GM12878 (cell line): ENCODE measurements around the gene CDC42BPA. TPM values are rescaled to one million over a fixed set of nuclear protein-coding genes. Genes with fewer than 3 reads are reported as not detected.

Experiments
- ATAC-seq: fragments of 200-7000 bp; cut with Tn5 transposase; 3 replicates; pipeline ENCODE4 v1.9.1; 2020; ENCODE audit warnings: mild to moderate bottlenecking, moderate library complexity
- BruUV-seq: library from RNA; stranded (reverse); fragments of 400-500 nt; replicated peaks from 2 replicates; lab custom pipeline; 2021; lab: Mats Ljungman, UMichigan
- CTCF ChIA-PET: fragments of 300-600 bp; sonication (Branson Sonifier 250); formaldehyde crosslinking; extraction: SDS; loops from one replicate; lab custom pipeline; 2021; ENCODE audit warnings: inconsistent platforms; lab: Yijun Ruan, JAX
- POLR2A ChIA-PET: fragments of 350-600 bp; formaldehyde crosslinking; extraction: SDS; loops from one replicate; lab custom pipeline; 2021; ENCODE audit warnings: inconsistent platforms; lab: Charles Lee
- RAD21 ChIA-PET: fragments of 300-600 bp; sonication (Branson Sonifier 250); formaldehyde crosslinking; loops from one replicate; lab custom pipeline; 2023; ENCODE audit warnings: antibody characterized with exemption; ENCODE audit not compliant: unreplicated experiment; lab: Charles Lee
- SMC1A ChIA-PET: fragments of 300-600 bp; sonication (Branson Sonifier 250); formaldehyde crosslinking; loops from one replicate; lab custom pipeline; 2023; ENCODE audit not compliant: unreplicated experiment, uncharacterized antibody; lab: Charles Lee
- DNase-seq: peaks from one replicate; pipeline ENCODE4 v3.0.0-alpha.2; 2011; ENCODE audit warnings: low read depth, low spot score
- FAIRE-seq: peaks from 3 replicates; lab custom pipeline; 2011; peaks lifted over from hg19 to GRCh38; lab: Jason Lieb, UNC
- H2AFZ ChIP-seq: 2 replicates; pipeline ENCODE4 v1.6.0; 2011; ENCODE audit warnings: low read depth, low read length, control low read depth; ENCODE audit not compliant: control insufficient read depth
- H3K27ac ChIP-seq: 2 replicates; pipeline ENCODE4 v1.5.1; 2011; ENCODE audit warnings: control low read depth; ENCODE audit not compliant: control insufficient read depth, insufficient read depth
- H3K27me3 ChIP-seq, 2 experiments: replicated peaks in 1 of 2; 2 replicates each; pipeline versions ENCODE4 v1.6.0 to v1.6.1; 2011; ENCODE audit warnings: low read length in 1 of 2; ENCODE audit not compliant: control insufficient read depth in 2 of 2, insufficient read depth in 2 of 2
- H3K36me3 ChIP-seq, 2 experiments: 2 replicates each; pipeline ENCODE4 v1.5.1; 2011; ENCODE audit warnings: low read length in 1 of 2; ENCODE audit not compliant: control insufficient read depth in 2 of 2, insufficient read depth in 2 of 2
- H3K4me1 ChIP-seq: 2 replicates; pipeline ENCODE4 v1.6.1; 2011; ENCODE audit warnings: mild to moderate bottlenecking, low read length, moderate library complexity, mixed read lengths; ENCODE audit not compliant: control insufficient read depth, insufficient read depth
- H3K4me2 ChIP-seq: 2 replicates; pipeline ENCODE4 v1.6.0; 2011; ENCODE audit warnings: control low read depth; ENCODE audit not compliant: control insufficient read depth, insufficient read depth
- H3K4me3 ChIP-seq: fragments of 200-600 bp; sonication (generic); 2 replicates; pipeline ENCODE4 v1.5.1; 2016
- H3K79me2 ChIP-seq: 2 replicates; pipeline ENCODE4 v1.6.0; 2011; ENCODE audit warnings: low read length; ENCODE audit not compliant: control insufficient read depth, insufficient read depth
- H3K9ac ChIP-seq: 2 replicates; pipeline ENCODE4 v1.8.0; 2011; ENCODE audit warnings: low read length, control low read depth, mixed read lengths; ENCODE audit not compliant: control insufficient read depth, insufficient read depth
- H3K9me3 ChIP-seq: replicated peaks from 3 replicates; pipeline ENCODE4 v1.5.1; 2011; ENCODE audit warnings: mild to moderate bottlenecking, low read length; ENCODE audit not compliant: control insufficient read depth, insufficient read depth
- H4K20me1 ChIP-seq: 2 replicates; pipeline ENCODE4 v1.6.0; 2011; ENCODE audit not compliant: control insufficient read depth, insufficient read depth
- CBFB ChIP-seq: IDR thresholded peaks from 2 replicates; pipeline ENCODE4 v1.6.1; 2016; ENCODE audit warnings: antibody characterized with exemption, low read depth
- CREB1 ChIP-seq: IDR thresholded peaks from 2 replicates; pipeline ENCODE4 v1.6.1; 2012; ENCODE audit warnings: low read depth, mild to moderate bottlenecking, inconsistent platforms
- FOS ChIP-seq: IDR thresholded peaks from 3 replicates; pipeline ENCODE4 v1.6.1; 2011; ENCODE audit warnings: borderline replicate concordance; ENCODE audit not compliant: insufficient read length; ENCODE audit errors: extremely low read depth
- MTA3 ChIP-seq: IDR thresholded peaks from 2 replicates; pipeline ENCODE4 v1.6.1; 2012; ENCODE audit warnings: low read length, inconsistent platforms, borderline replicate concordance
- NFIC ChIP-seq: IDR thresholded peaks from 2 replicates; pipeline ENCODE4 v1.6.1; 2012; ENCODE audit warnings: low read depth, mild to moderate bottlenecking, inconsistent platforms, low read length, moderate library complexity
- NRF1 ChIP-seq: conservative IDR thresholded peaks from 2 replicates; pipeline ENCODE4 v1.6.1; 2011; ENCODE audit warnings: mild to moderate bottlenecking, low read depth, low read length, improper control_type of control experiment
- POLR2AphosphoS5 ChIP-seq: IDR thresholded peaks from 2 replicates; pipeline ENCODE4 v1.6.1; 2011; ENCODE audit warnings: mild to moderate bottlenecking, low read length, inconsistent platforms
- SIX5 ChIP-seq: IDR thresholded peaks from 2 replicates; pipeline ENCODE4 v1.6.1; 2011; ENCODE audit warnings: mild to moderate bottlenecking, low read depth, low read length, moderate library complexity; ENCODE audit not compliant: severe bottlenecking
- SMAD5 ChIP-seq: IDR thresholded peaks from 2 replicates; pipeline ENCODE4 v1.6.1; 2016; ENCODE audit warnings: antibody characterized with exemption, low read depth
- SUPT20H ChIP-seq: IDR thresholded peaks from 2 replicates; pipeline ENCODE4 v1.6.1; 2011; ENCODE audit warnings: low read depth, mild to moderate bottlenecking, low read length, moderate library complexity, borderline replicate concordance; ENCODE audit not compliant: control insufficient read depth
- TCF7 ChIP-seq: IDR thresholded peaks from 2 replicates; pipeline ENCODE4 v1.6.1; 2014; ENCODE audit warnings: antibody characterized with exemption, borderline replicate concordance
- WRNIP1 ChIP-seq: IDR thresholded peaks from 2 replicates; pipeline ENCODE4 v1.6.1; 2011; ENCODE audit warnings: low read depth, low read length, improper control_type of control experiment, borderline replicate concordance
- YBX1 ChIP-seq: fragments of 450-650 bp; IDR thresholded peaks from 2 replicates; pipeline ENCODE4 v1.6.1; 2016; ENCODE audit warnings: antibody characterized with exemption
- ZNF24 ChIP-seq: fragments of 450-650 bp; IDR thresholded peaks from 2 replicates; pipeline ENCODE4 v1.6.1; 2017; ENCODE audit warnings: antibody characterized with exemption, mild to moderate bottlenecking
- WGBS: methylation state at CpG from one replicate; pipeline ENCODE4 v1.1.6; 2016; ENCODE audit warnings: low lambda C conversion rate; ENCODE audit not compliant: insufficient replicate concordance, insufficient coverage; ENCODE audit errors: missing lambda C conversion rate; 5-methylcytosine and 5-hydroxymethylcytosine counted together
- in situ Hi-C: fragments of 300-500 bp; cut with MboI; formaldehyde crosslinking; loops from 9 replicates; pipeline ENCODE4 v1.14.3; 2018; ENCODE audit warnings: mixed read lengths
- intact Hi-C: fragments of 100-400 bp; cut with micrococcal nuclease; formaldehyde crosslinking; loops from one replicate; pipeline ENCODE4 v1.14.2; 2022; ENCODE audit not compliant: unreplicated experiment
- polyA plus RNA-seq, 11 experiments: library from polyadenylated mRNA; depleted of rRNA in 4 of 11; unstranded in 6 of 11; stranded (reverse) in 5 of 11; fragments of >200 nt; fragmentation: Nextera tagmentation in 4 of 11; fragmentation: Illumina TruSeq in 1 of 11; extraction: Ambion mirVana in 4 of 11; extraction: Trizol in 1 of 11; gene quantifications; 1 replicate in 1 of 11; 2 replicates in 10 of 11; pipeline versions ENCODE4 v1.2.1 to v1.2.3, GENCODE V29; 2011 to 2016; ENCODE audit warnings: inconsistent platforms in 2 of 11, missing spikeins in 2 of 11, low read depth in 1 of 11
- total RNA-seq, 4 experiments: library from RNA; depleted of rRNA in 3 of 4; stranded (reverse); fragments of >200 nt in 3 of 4; fragmentation: Illumina TruSeq in 1 of 4; extraction: Trizol in 1 of 4; gene quantifications; 2 replicates each; pipeline versions ENCODE4 v1.2.1 to v1.2.3, GENCODE V29; 2013 to 2021
- TF ChIP-seq, protein P1 (sequence below): fragments of 450-650 bp; IDR thresholded peaks from 2 replicates; pipeline ENCODE4 v1.6.1; 2016; ENCODE audit warnings: mild to moderate bottlenecking
- TF ChIP-seq, protein P2 (sequence below): IDR thresholded peaks from 2 replicates; pipeline ENCODE4 v1.6.1; 2011; ENCODE audit warnings: borderline replicate concordance, low read depth, mild to moderate bottlenecking, moderate library complexity, mixed read lengths, low read length; ENCODE audit not compliant: insufficient read depth; ENCODE audit errors: extremely low read length

Gene CDC42BPA
- total and polyA plus RNA-seq, 10 of the 15 experiments (the other 5 are each of a cell fraction or from before 2014, with no cell fraction given) = 0.02 to 0.52 (median 0.10) TPM

DNA sequence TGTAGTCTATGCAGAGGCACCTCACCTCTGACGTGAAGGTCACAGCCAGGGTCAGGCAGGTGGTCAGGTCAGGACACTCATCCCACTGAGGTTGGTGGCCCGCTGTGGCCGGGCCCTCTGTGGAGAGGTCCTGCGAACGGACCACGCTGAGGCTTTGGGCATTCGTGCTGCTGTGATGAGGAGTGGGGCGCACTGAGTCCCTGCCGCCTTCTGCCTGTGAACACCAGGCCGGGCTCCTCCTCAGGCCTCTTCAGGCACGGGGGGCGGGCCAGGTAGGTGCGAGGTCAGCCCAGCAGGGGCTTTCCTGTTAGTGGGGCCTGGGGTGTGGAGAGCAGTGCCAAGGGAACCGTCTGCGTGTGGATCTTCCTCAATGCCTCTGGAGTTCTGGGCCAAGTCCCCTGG, 339.2 kb downstream of the CDC42BPA start:
- ATAC-seq = no peak
- WGBS = 79% methylated on average over 15 of the region's 15 CpGs
- SMC1A ChIA-PET = no interaction called here
- CTCF ChIA-PET = no interaction called here
- Histone ChIP-seq H4K20me1 (no peaks in the 10 kb centered on the region), H3K27ac (no peak overlapping the region), H3K4me1 (no peaks in the 10 kb centered on the region), H3K4me2 (no peak overlapping the region), H3K9me3 (no peaks in the 10 kb centered on the region), H3K79me2 (no peaks in the 10 kb centered on the region), H3K9ac (no peak overlapping the region), H3K4me3 (no peak overlapping the region), H2AFZ (no peak overlapping the region), H3K36me3 (peaks cover 0 to 2% of the 10 kb centered on the region in 2 experiments; a peak in 2 of 4 replicates), H3K27me3 (no peaks in the 10 kb centered on the region)
- POLR2A ChIA-PET = no interaction called here
- intact Hi-C loops (no loop called here), in situ Hi-C loops (no loop called here)
- FAIRE-seq = no peak
- TF ChIP-seq YBX1 (no peak), NRF1 (no peak)
- BruUV-seq = no TSS peak
- no peak for DNase-seq
- RAD21 ChIA-PET = no interaction called here

DNA sequence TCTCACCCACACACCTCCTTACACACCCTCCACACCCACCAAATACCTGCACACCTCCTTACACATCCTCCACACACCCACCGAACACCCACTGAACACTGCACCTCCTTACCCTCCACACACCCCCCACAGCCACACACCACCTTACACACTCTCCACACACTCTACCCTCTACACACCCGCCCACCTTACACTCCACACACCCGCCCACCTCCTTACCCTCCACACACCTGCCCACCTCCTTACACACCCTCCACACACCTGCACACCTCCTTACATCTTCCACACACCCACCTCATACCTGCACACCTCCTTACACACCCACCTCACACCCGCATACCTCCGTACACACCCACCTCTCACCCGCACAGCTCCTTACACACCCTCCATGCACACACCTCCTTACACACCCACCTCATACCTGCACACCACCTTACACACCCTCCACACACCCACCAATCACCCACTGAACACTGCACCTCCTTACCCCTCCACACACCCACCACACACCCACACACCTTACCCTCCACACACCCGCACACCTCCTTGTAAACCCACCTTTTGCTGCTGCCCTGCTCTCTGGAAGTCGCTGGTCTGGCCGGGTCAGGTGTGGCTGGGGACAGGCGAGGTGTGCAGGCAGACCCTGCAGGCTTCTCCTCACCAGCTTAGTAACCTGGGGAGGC, 339.7 kb downstream of the CDC42BPA start:
- DNase-seq = no peak
- H3K27ac ChIP-seq = no peak overlapping the region
- no peaks in the 10 kb centered on the region for H4K20me1 ChIP-seq
- ATAC-seq = no peak
- no peak overlapping the region for H2AFZ ChIP-seq
- no peak for FAIRE-seq
- no TSS peak for BruUV-seq
- H3K4me1 ChIP-seq = no peaks in the 10 kb centered on the region
- 86% methylated on average over 8 of the region's 10 CpGs for WGBS
- ChIA-PET CTCF (no interaction called here), POLR2A (no interaction called here), SMC1A (no interaction called here), RAD21 (no interaction called here)
- no peaks in the 10 kb centered on the region for H3K9me3 ChIP-seq
- H3K27me3 ChIP-seq = no peaks in the 10 kb centered on the region
- H3K36me3 ChIP-seq = peaks cover 0 to 2% of the 10 kb centered on the region in 2 experiments; a peak in 2 of 4 replicates
- no peaks in the 10 kb centered on the region for H3K79me2 ChIP-seq
- H3K9ac ChIP-seq = no peak overlapping the region
- in situ Hi-C loops (no loop called here), intact Hi-C loops (no loop called here)
- H3K4me3 ChIP-seq = no peak overlapping the region
- H3K4me2 ChIP-seq = no peak overlapping the region
- no peak for TF ChIP-seq CBFB
- no peak for TF ChIP-seq YBX1
- TF ChIP-seq, protein P1, sequence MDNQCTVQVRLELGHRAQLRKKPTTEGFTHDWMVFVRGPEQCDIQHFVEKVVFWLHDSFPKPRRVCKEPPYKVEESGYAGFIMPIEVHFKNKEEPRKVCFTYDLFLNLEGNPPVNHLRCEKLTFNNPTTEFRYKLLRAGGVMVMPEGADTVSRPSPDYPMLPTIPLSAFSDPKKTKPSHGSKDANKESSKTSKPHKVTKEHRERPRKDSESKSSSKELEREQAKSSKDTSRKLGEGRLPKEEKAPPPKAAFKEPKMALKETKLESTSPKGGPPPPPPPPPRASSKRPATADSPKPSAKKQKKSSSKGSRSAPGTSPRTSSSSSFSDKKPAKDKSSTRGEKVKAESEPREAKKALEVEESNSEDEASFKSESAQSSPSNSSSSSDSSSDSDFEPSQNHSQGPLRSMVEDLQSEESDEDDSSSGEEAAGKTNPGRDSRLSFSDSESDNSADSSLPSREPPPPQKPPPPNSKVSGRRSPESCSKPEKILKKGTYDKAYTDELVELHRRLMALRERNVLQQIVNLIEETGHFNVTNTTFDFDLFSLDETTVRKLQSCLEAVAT = no peak
- no peak for TF ChIP-seq TCF7
- TF ChIP-seq FOS = no peak
- TF ChIP-seq, protein P2, sequence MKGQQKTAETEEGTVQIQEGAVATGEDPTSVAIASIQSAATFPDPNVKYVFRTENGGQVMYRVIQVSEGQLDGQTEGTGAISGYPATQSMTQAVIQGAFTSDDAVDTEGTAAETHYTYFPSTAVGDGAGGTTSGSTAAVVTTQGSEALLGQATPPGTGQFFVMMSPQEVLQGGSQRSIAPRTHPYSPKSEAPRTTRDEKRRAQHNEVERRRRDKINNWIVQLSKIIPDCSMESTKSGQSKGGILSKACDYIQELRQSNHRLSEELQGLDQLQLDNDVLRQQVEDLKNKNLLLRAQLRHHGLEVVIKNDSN = no peak
- no peak for TF ChIP-seq SIX5
- no peak for TF ChIP-seq CREB1
- TF ChIP-seq ZNF24 = no peak
- TF ChIP-seq WRNIP1 = no peak
- TF ChIP-seq SUPT20H = no peak
- TF ChIP-seq NFIC = no peak
- TF ChIP-seq MTA3 = no peak
- TF ChIP-seq POLR2AphosphoS5 = no peak
- no peak for TF ChIP-seq SMAD5
- TF ChIP-seq, all 136 proteins: peak for 0
